Liver (tissue), 9 donors: ENCODE results near the gene FIG4. TPM values are rescaled to one million over a fixed set of nuclear protein-coding genes. Genes with fewer than 3 reads are reported as not detected.

Source experiments
- DNase-seq: peaks from one replicate; pipeline ENCODE4 v3.0.0-alpha.2; 2017; ENCODE audit warnings: low spot score
- H3K27ac ChIP-seq, 2 donors: one replicate each; pipeline ENCODE4 v1.7.0; 2013; ENCODE audit warnings: inconsistent platforms in 2 of 2, low read length in 2 of 2, control low read depth in 1 of 2, low read depth in 1 of 2, mild to moderate bottlenecking in 1 of 2
- H3K27me3 ChIP-seq, 4 donors: one replicate each; pipeline versions ENCODE4 v1.6.1 to v1.7.0; 2013; ENCODE audit warnings: low read length in 3 of 4, inconsistent platforms in 1 of 4, mild to moderate bottlenecking in 1 of 4, moderate library complexity in 1 of 4; ENCODE audit not compliant: control insufficient read depth in 4 of 4, insufficient read depth in 4 of 4
- H3K36me3 ChIP-seq, 4 donors: one replicate each; pipeline versions ENCODE4 v1.6.1 to v1.7.0; 2013; ENCODE audit warnings: low read length in 3 of 4, mild to moderate bottlenecking in 3 of 4, low read depth in 1 of 4, moderate library complexity in 1 of 4; ENCODE audit not compliant: control insufficient read depth in 4 of 4, insufficient read depth in 3 of 4
- H3K4me1 ChIP-seq, 4 donors: one replicate each; pipeline versions ENCODE4 v1.6.1 to v1.7.0; 2013; ENCODE audit warnings: low read length in 3 of 4, mild to moderate bottlenecking in 3 of 4, moderate library complexity in 1 of 4; ENCODE audit not compliant: control insufficient read depth in 4 of 4, insufficient read depth in 4 of 4
- H3K4me3 ChIP-seq, 3 donors: one replicate each; pipeline versions ENCODE4 v1.6.1 to v1.7.0; 2013; ENCODE audit warnings: low read length in 3 of 3, control low read depth in 1 of 3, low read depth in 1 of 3, mild to moderate bottlenecking in 1 of 3
- H3K9ac ChIP-seq, 2 donors: one replicate each; pipeline ENCODE4 v1.7.0; 2013; ENCODE audit warnings: low read length in 2 of 2, mild to moderate bottlenecking in 2 of 2, moderate library complexity in 2 of 2, control low read depth in 1 of 2, low read depth in 1 of 2
- H3K9me3 ChIP-seq, 4 donors: one replicate each; pipeline versions ENCODE4 v1.6.1 to v1.7.0; 2013; ENCODE audit warnings: low read length in 3 of 4; ENCODE audit not compliant: control insufficient read depth in 4 of 4
- EGR1 ChIP-seq, 2 donors: IDR thresholded peaks; 2 replicates each; pipeline ENCODE4 v1.6.1; 2016 to 2018; ENCODE audit warnings: antibody characterized with exemption in 2 of 2, low read depth in 2 of 2
- FOXA1 ChIP-seq: IDR thresholded peaks from 2 replicates; pipeline ENCODE4 v1.6.1; 2016; ENCODE audit warnings: antibody characterized with exemption
- FOXA2 ChIP-seq: IDR thresholded peaks from 2 replicates; pipeline ENCODE4 v1.6.1; 2016; ENCODE audit warnings: antibody characterized with exemption
- HNF4A ChIP-seq, 2 donors: conservative IDR thresholded peaks; 2 replicates each; pipeline ENCODE4 v1.6.1; 2016; ENCODE audit warnings: antibody characterized with exemption in 2 of 2, mild to moderate bottlenecking in 2 of 2
- HNF4G ChIP-seq: IDR thresholded peaks from 2 replicates; pipeline ENCODE4 v1.6.1; 2016; ENCODE audit warnings: antibody characterized with exemption
- NR2F2 ChIP-seq: IDR thresholded peaks from 2 replicates; pipeline ENCODE4 v1.6.1; 2016; ENCODE audit warnings: antibody characterized with exemption
- RAD21 ChIP-seq, 2 donors: IDR thresholded peaks; 2 replicates each; pipeline ENCODE4 v1.6.1; 2016; ENCODE audit warnings: antibody characterized with exemption in 2 of 2, mild to moderate bottlenecking in 2 of 2
- RXRA ChIP-seq, 2 donors: IDR thresholded peaks; 2 replicates each; pipeline ENCODE4 v1.6.1; 2017 to 2018; ENCODE audit warnings: antibody characterized with exemption in 2 of 2, mild to moderate bottlenecking in 1 of 2
- SP1 ChIP-seq: IDR thresholded peaks from 2 replicates; pipeline ENCODE4 v1.6.1; 2018; ENCODE audit warnings: antibody characterized with exemption, mild to moderate bottlenecking
- YY1 ChIP-seq: IDR thresholded peaks from 2 replicates; pipeline ENCODE4 v1.6.1; 2016; ENCODE audit warnings: antibody characterized with exemption, mild to moderate bottlenecking
- WGBS: extraction: QIAGEN DNeasy Blood & Tissue Kit; methylation state at CpG from one replicate; pipeline ENCODE4 v1.1.7; 2013; 5-methylcytosine and 5-hydroxymethylcytosine counted together
- polyA plus RNA-seq, 2 donors: library from polyadenylated mRNA; stranded (reverse) in 1 of 2; unstranded in 1 of 2; fragments of 200-250 nt in 1 of 2; fragments of >200 nt in 1 of 2; fragmentation: Nextera tagmentation in 1 of 2; extraction: Ambion mirVana in 1 of 2; gene quantifications; one replicate each; pipeline versions ENCODE4 v1.2.1 to v1.2.3, GENCODE V29; 2013 to 2015
- total RNA-seq, 2 donors: library from RNA; depleted of rRNA; stranded (reverse); fragments of >200 nt; gene quantifications; one replicate each; pipeline ENCODE4 v1.2.3, GENCODE V29; 2014
- TF ChIP-seq, protein P1 (sequence below): IDR thresholded peaks from 2 replicates; pipeline ENCODE4 v1.6.1; 2016; ENCODE audit warnings: antibody characterized with exemption
- TF ChIP-seq, protein P2 (sequence below): IDR thresholded peaks from 2 replicates; pipeline ENCODE4 v1.6.1; 2016; ENCODE audit warnings: antibody characterized with exemption
- TF ChIP-seq, protein P3 (sequence below): fragments of 150-350 bp; IDR thresholded peaks from 2 replicates; pipeline ENCODE4 v1.5.1; 2017; ENCODE audit warnings: improper control_type of control experiment, low read depth, low read length; ENCODE audit not compliant: missing input control
- TF ChIP-seq, protein P4 (sequence below): IDR thresholded peaks from 2 replicates; pipeline ENCODE4 v1.6.1; 2016; ENCODE audit warnings: antibody characterized with exemption
- TF ChIP-seq, protein P5 (sequence below): IDR thresholded peaks from 2 replicates; pipeline ENCODE4 v1.6.1; 2016; ENCODE audit warnings: antibody characterized with exemption, mild to moderate bottlenecking
- donor health status: healthy.
- donor health status: healthy.
- donor health status: healthy.
- donor health status: healthy.
- donor health status: healthy.

The FIG4 gene
- total and polyA plus RNA-seq, 4 donors = 3.4 to 8.7 (median 4.6) TPM

DNA sequence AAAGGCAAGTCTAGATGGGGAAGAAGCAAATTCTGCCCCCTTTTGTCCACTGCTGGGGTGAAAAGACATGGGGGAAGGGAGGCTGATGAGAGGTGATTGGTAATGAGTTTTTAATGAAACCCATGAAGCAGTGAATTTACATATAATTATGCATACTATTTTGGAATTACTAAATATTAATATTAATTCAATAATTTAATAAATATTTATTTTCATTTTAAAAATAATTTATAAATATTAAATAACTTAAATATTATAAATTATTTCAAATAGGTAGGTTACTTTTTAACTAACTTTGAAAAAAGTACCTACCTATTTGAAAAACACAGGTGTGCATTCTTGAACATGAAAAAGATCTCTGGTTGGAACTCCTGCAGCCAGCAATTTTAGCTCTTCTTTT, 148.9 kb downstream of the FIG4 start (continued):
- TF ChIP-seq, protein P1, sequence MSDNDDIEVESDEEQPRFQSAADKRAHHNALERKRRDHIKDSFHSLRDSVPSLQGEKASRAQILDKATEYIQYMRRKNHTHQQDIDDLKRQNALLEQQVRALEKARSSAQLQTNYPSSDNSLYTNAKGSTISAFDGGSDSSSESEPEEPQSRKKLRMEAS = no peak

DNA sequence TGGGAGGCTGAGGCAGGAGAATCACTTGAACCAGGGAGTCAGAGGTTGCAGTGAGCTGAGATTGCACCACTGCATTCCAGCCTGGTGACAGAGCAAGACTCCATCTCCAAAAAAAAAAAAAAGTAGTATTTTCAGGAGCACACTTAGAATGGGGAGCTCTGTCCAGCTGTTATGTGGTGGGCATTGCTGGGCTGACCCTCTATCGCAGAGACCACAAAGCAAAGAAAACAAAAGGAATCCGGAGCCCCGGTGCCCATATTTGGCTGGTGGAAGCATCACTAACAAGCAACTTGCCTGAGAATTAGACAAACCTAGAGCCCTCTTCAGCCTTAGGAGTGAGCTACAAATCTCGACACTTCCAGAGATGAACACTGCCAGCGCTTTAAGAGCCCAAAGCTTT, 149.7 kb downstream of the FIG4 start:
- Histone ChIP-seq H3K36me3 (no peaks in the 10 kb centered on the region), H3K4me3 (no peak overlapping the region), H3K27me3 (no peaks in the 10 kb centered on the region), H3K4me1 (no peaks in the 10 kb centered on the region), H3K27ac (no peak overlapping the region), H3K9ac (no peak overlapping the region), H3K9me3 (no peaks in the 10 kb centered on the region)
- DNase-seq = no peak
- WGBS = 92% methylated on average over 5 of the region's 5 CpGs
- TF ChIP-seq HNF4A (conservative IDR thresholded peaks at IDR 0.05) (no peak), YY1 (no peak), EGR1 (IDR thresholded peaks at IDR 0.05; ENCODE audit: low read depth in 2 of 2) (no peak), FOXA1 (no peak), NR2F2 (no peak), HNF4G (no peak), FOXA2 (no peak), RAD21 (IDR thresholded peaks at IDR 0.05) (no peak), RXRA (IDR thresholded peaks at IDR 0.05) (no peak), SP1 (no peak)
- TF ChIP-seq, protein P1 = no peak
- TF ChIP-seq, protein P2, sequence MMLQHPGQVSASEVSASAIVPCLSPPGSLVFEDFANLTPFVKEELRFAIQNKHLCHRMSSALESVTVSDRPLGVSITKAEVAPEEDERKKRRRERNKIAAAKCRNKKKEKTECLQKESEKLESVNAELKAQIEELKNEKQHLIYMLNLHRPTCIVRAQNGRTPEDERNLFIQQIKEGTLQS = no peak
- TF ChIP-seq, protein P3, sequence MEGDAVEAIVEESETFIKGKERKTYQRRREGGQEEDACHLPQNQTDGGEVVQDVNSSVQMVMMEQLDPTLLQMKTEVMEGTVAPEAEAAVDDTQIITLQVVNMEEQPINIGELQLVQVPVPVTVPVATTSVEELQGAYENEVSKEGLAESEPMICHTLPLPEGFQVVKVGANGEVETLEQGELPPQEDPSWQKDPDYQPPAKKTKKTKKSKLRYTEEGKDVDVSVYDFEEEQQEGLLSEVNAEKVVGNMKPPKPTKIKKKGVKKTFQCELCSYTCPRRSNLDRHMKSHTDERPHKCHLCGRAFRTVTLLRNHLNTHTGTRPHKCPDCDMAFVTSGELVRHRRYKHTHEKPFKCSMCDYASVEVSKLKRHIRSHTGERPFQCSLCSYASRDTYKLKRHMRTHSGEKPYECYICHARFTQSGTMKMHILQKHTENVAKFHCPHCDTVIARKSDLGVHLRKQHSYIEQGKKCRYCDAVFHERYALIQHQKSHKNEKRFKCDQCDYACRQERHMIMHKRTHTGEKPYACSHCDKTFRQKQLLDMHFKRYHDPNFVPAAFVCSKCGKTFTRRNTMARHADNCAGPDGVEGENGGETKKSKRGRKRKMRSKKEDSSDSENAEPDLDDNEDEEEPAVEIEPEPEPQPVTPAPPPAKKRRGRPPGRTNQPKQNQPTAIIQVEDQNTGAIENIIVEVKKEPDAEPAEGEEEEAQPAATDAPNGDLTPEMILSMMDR = no peak
- TF ChIP-seq, protein P4, sequence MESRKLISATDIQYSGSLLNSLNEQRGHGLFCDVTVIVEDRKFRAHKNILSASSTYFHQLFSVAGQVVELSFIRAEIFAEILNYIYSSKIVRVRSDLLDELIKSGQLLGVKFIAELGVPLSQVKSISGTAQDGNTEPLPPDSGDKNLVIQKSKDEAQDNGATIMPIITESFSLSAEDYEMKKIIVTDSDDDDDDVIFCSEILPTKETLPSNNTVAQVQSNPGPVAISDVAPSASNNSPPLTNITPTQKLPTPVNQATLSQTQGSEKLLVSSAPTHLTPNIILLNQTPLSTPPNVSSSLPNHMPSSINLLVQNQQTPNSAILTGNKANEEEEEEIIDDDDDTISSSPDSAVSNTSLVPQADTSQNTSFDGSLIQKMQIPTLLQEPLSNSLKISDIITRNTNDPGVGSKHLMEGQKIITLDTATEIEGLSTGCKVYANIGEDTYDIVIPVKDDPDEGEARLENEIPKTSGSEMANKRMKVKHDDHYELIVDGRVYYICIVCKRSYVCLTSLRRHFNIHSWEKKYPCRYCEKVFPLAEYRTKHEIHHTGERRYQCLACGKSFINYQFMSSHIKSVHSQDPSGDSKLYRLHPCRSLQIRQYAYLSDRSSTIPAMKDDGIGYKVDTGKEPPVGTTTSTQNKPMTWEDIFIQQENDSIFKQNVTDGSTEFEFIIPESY = no peak
- TF ChIP-seq, protein P5, sequence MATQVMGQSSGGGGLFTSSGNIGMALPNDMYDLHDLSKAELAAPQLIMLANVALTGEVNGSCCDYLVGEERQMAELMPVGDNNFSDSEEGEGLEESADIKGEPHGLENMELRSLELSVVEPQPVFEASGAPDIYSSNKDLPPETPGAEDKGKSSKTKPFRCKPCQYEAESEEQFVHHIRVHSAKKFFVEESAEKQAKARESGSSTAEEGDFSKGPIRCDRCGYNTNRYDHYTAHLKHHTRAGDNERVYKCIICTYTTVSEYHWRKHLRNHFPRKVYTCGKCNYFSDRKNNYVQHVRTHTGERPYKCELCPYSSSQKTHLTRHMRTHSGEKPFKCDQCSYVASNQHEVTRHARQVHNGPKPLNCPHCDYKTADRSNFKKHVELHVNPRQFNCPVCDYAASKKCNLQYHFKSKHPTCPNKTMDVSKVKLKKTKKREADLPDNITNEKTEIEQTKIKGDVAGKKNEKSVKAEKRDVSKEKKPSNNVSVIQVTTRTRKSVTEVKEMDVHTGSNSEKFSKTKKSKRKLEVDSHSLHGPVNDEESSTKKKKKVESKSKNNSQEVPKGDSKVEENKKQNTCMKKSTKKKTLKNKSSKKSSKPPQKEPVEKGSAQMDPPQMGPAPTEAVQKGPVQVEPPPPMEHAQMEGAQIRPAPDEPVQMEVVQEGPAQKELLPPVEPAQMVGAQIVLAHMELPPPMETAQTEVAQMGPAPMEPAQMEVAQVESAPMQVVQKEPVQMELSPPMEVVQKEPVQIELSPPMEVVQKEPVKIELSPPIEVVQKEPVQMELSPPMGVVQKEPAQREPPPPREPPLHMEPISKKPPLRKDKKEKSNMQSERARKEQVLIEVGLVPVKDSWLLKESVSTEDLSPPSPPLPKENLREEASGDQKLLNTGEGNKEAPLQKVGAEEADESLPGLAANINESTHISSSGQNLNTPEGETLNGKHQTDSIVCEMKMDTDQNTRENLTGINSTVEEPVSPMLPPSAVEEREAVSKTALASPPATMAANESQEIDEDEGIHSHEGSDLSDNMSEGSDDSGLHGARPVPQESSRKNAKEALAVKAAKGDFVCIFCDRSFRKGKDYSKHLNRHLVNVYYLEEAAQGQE = no peak
